ENCODE measurements around the gene FHAD1. TPM values are rescaled to one million over a fixed set of nuclear protein-coding genes. Genes with fewer than 3 reads are reported as not detected.

The FHAD1 gene
- total RNA-seq, 3 donors from 2014 or later (not counting 1 experiment from before 2014, with no cell fraction given), result 0.72 to 1.9 (median 1.7) TPM

- Mint-ChIP-seq H3K4me3 (no peak overlapping the region), H3K27ac (peak overlapping the region in 1 of 2 donors; percentile 52), H3K27me3 (ENCODE audit: low read depth in 2 of 2) (no peaks in the 10 kb centered on the region), H3K9me3 (peaks cover 0 to 2% of the 10 kb centered on the region in 2 donors), H3K36me3 (no peaks in the 10 kb centered on the region), H3K4me1 (peaks cover 48 to 68% of the 10 kb centered on the region in 2 donors)
- no peaks in the 10 kb centered on the region for H3K27me3 ChIP-seq (ENCODE audit: control insufficient read depth, insufficient read depth, low read length)
- ATAC-seq (no peak), DNase-seq (no peak)
- 91% methylated on average over 4 of the region's 4 CpGs for WGBS (ENCODE audit: insufficient coverage)
- no peak for TF ChIP-seq CTCF (IDR thresholded peaks at IDR 0.05)
- H3K36me3 ChIP-seq (ENCODE audit: control insufficient read depth, insufficient read depth, low read length), result no peaks in the 10 kb centered on the region
- H3K4me1 ChIP-seq (ENCODE audit: control insufficient read depth, insufficient read depth, low read length), result peaks cover 68% of the 10 kb centered on the region
- no peaks in the 10 kb centered on the region for H3K9me3 ChIP-seq (ENCODE audit: control insufficient read depth, insufficient read depth, low read length)
- intact Hi-C loops (cut with micrococcal nuclease), result loop anchor here (5.0 kb wide), 1 partner anchor 33 kb away; no protein-coding TSS in a partner anchor
- H3K27ac ChIP-seq (ENCODE audit: low read length), result no peak overlapping the region
- H3K4me3 ChIP-seq (ENCODE audit: low read length), result no peak overlapping the region
Observed at GRCh38 chr1:15350551-15351200, 103.7 kb downstream of the FHAD1 start.

GRCh38 chr1:15351310-15351709 lies 104.3 kb downstream of the FHAD1 start:
- H3K27me3 Mint-ChIP-seq (ENCODE audit: low read depth in 2 of 2), result no peaks in the 10 kb centered on the region
- WGBS (ENCODE audit: insufficient coverage), result 97% methylated on average over 4 of the region's 4 CpGs
- H3K4me1 ChIP-seq (ENCODE audit: control insufficient read depth, insufficient read depth, low read length), result peaks cover 62% of the 10 kb centered on the region
- H3K4me1 Mint-ChIP-seq, result peaks cover 41 to 61% of the 10 kb centered on the region in 2 donors
- no peak for DNase-seq
- no peaks in the 10 kb centered on the region for H3K36me3 ChIP-seq (ENCODE audit: control insufficient read depth, insufficient read depth, low read length)
- no peak overlapping the region for H3K4me3 ChIP-seq (ENCODE audit: low read length)
- TF ChIP-seq CTCF (IDR thresholded peaks at IDR 0.05), result no peak
- peaks cover 0 to 2% of the 10 kb centered on the region in 2 donors for H3K9me3 Mint-ChIP-seq
- no peak for ATAC-seq
- H3K36me3 Mint-ChIP-seq, result no peaks in the 10 kb centered on the region
- peak overlapping the region in 1 of 2 donors; percentile 46 for H3K27ac Mint-ChIP-seq
- no peaks in the 10 kb centered on the region for H3K27me3 ChIP-seq (ENCODE audit: control insufficient read depth, insufficient read depth, low read length)
- intact Hi-C loops (cut with micrococcal nuclease), result loop anchor here (5.0 kb wide), 1 partner anchor 34 kb away; no protein-coding TSS in a partner anchor
- H3K9me3 ChIP-seq (ENCODE audit: control insufficient read depth, insufficient read depth, low read length), result no peaks in the 10 kb centered on the region
- H3K27ac ChIP-seq (ENCODE audit: low read length), result no peak overlapping the region
- no peak overlapping the region for H3K4me3 Mint-ChIP-seq

- peak; percentile 80 to 97 (median 92) for ATAC-seq
- Histone ChIP-seq H3K9me3 (ENCODE audit: control insufficient read depth, insufficient read depth, low read length) (no peaks in the 10 kb centered on the region), H3K4me3 (ENCODE audit: low read length) (no peak overlapping the region), H3K27ac (ENCODE audit: low read length) (peak overlapping the region; percentile 36), H3K36me3 (ENCODE audit: control insufficient read depth, insufficient read depth, low read length) (no peaks in the 10 kb centered on the region), H3K4me1 (ENCODE audit: control insufficient read depth, insufficient read depth, low read length) (peaks cover 52% of the 10 kb centered on the region), H3K27me3 (ENCODE audit: control insufficient read depth, insufficient read depth, low read length) (no peaks in the 10 kb centered on the region)
- Mint-ChIP-seq H3K27me3 (ENCODE audit: low read depth in 2 of 2) (no peaks in the 10 kb centered on the region), H3K4me1 (peaks cover 31 to 51% of the 10 kb centered on the region in 2 donors), H3K27ac (peak overlapping the region; percentile 86 to 92), H3K9me3 (peaks cover 0 to 2% of the 10 kb centered on the region in 2 donors), H3K4me3 (peak overlapping the region; percentile 79), H3K36me3 (no peaks in the 10 kb centered on the region)
- WGBS (ENCODE audit: insufficient coverage), result 38% methylated on average over 10 of the region's 12 CpGs
- no peak for TF ChIP-seq CTCF (IDR thresholded peaks at IDR 0.05)
- intact Hi-C loops (cut with micrococcal nuclease), result loop anchor here (5.0 kb wide), 1 partner anchor 35 kb away; no protein-coding TSS in a partner anchor
- DNase-seq, result peak; percentile 51 to 68
Observed at GRCh38 chr1:15352128-15352957, 105.3 kb downstream of the FHAD1 start.
